HG03575 (cell line): ENCODE results near the gene PLXNA2.

Experiments
- ATAC-seq: cut with Tn5 transposase; IDR thresholded peaks from one replicate; pipeline ENCODE4 v1.9.1; 2021; ENCODE audit not compliant: unreplicated experiment, insufficient number of reproducible peaks, low FRiP score; ENCODE audit errors: extremely low read depth

The PLXNA2 gene

GRCh38 chr1:208247696-208248095 is 3.5 kb upstream of the PLXNA2 start:
- no peak for ATAC-seq

- ATAC-seq = peak; percentile 59
Measured at GRCh38 chr1:208245185-208245705, 1.1 kb upstream of the PLXNA2 start.

GRCh38 chr1:208243527-208243966 is 637 bp downstream of the PLXNA2 start:
- no peak for ATAC-seq

DNA sequence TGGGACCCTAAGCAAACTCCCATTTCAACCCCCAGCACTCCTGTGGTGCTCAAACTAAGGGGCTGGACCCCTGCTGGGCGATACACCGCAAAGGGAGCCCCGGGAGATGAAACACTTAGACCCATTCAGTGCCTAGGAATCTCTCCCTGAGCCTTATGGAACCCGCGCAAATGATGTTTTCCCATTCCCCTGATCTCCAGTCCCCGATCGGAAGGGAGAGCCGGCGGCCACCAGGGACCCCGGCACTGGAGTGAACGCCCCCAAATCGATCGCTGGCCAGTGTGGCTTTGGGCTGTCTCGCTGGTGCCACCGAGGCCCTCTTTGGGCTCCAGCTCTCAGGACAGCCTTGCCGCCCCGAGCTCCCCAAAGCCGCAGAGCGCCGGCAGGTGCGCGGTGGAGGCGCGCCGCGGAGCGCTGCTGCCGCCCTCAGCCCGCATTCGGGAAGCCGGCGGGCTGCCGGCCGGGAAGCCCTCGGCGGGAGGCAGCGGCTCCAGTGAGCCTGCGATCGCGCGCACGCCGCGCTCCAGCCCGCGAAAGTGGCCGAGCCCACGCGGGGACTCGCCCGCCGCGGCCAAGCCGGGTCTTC is 1.1 kb downstream of the PLXNA2 start:
- no peak for ATAC-seq

DNA sequence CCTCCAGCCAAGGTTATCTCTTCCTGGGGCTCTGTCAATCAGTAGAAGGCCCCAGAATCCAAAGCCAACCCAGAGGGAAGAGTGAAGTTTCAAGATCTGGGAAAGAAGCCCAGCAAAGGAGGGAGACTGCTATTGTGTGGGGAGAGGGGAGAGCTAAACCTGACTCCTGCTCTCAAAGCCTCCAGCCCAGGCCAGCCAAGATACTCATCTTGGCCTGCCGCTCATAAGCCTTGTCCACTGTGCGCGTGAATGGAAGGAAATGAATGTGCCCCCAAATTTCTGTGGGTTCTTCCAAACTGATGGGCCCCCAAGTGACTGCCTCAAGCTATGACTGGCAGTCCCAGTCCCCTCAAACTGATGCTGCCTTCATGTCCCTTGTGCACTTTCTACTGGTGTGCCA is 2.0 kb downstream of the PLXNA2 start:
- no peak for ATAC-seq

- ATAC-seq = no peak
Measured at GRCh38 chr1:208241512-208241911, 2.7 kb downstream of the PLXNA2 start.

DNA sequence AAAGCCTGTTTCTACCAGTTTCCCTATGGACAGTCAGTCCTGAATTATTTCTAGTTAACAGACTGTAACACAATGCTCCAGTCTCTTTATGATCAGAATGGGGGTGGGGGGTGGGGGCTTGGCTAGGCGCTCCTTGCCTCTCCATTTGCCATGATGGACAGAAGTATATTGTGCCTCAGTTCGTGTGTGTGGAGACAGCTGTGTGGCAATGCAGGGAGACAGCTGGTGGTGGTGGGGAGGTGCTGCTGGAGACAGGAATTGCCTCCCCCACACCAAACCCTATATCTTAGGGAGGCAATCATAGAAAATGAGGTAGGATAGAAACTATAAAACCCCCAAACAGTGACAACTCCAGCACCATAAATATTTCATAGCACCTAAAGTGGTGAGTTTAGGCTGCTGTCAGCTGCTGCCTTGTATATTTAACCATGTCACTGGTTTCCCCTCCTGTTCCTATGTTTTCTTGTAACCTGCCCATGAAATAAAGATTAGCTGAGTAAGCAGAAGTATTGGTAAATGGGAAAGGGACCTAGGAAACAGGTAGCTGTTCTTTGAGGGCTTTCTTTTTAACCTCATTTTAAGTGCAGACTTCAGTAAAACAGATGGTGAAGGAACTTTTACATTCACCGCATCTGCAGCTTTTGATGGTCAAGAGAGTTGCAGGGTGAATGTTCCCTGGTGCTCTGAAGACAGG is 3.4 kb downstream of the PLXNA2 start:
- no peak for ATAC-seq

DNA sequence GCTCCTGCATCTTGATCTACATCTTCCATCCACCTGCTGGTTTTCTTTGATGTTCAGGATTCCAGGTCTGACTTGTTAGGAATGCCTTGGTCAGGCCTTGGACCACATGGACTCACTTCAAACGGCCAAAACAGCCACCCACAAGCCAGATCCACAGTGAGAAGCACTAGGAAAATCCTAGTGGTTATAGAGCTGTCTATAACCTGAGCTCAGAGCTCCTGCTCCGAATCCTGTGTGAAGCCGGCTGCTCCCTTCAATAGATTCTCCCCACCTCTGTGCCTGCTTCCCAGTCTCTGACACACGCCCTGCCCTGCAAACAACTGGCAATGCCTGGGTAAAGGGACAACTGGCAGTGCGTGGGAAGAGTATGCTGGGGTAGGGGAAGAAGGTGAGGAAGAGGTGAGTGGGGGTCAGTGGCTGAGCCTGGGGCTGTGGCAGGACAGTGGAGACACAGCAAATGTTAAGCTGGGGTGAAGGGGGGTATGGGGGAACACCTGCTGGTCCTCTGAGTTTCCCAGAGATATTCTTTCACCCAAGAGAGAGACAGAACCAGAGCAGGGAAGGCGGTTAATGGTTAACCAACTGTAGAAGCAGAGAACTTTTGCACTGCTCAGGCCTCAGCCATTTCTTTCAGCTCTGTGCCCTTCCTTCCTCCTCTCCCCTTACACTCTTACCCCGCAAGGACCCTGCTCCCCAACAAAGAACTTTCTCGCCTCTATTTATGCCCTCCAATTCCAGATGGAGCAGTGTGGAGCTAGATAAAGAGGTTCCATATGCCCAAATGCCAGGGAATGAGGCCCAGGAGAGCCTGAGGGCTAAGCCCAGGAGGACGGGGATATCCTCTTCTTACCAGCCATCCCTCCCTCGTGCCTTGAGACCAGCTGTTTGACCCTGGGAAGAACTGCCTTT is 4.5 kb downstream of the PLXNA2 start:
- no peak for ATAC-seq

DNA sequence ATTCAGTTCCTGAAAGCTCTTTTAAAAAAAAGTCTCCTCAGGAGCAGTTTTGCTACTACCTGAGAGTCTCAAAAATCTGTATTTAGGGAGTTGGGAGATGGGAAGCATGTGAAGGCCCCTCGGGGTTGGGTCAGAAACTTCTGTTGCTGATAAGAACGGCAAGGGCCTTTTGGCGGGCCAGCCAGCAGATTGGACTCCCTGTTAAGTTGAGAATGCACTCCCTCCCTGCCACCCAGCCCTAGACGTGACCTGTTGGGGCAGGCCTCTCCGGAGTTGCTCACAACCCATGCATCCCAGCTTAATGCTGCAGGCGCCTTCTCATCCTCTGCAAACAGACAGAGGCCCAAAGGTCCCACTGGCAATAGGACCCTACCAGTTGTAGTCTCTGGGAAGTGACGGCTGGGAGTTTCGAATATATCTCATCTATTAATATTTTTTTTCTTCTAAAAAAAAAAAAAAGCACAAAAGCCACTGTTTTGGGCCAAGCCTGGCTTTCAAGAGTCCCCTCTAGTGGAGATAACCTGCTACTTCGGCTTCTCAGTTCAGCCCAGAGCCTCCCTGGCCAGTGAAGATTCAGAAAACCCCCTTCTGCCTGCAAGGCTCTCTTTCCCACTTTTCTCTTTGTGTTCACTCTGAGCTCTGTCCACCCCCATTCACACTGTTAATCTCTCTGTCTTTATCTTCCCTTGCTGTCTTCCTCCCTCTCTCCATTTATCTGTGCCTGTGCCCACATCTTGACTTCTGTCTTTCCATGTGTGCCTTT is 5.3 kb downstream of the PLXNA2 start:
- no peak for ATAC-seq

DNA sequence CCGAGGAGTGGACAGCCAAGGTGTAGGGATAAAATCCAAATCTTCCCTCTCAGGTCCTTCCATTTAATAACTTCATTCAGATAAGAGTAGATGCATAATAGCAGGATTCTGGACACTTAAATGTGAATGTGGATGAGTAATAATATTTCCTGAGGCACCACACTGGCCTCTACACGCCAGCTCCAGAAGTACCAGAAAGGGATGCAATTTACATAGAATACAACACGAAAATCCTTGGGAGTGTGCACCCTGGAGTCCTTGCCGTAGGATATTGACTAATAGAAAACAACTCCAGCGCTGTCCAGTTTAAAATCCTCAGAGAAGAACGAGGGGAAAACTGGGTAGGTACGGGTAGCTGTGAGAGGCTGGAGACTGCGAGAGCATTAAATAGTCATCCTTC is 6.9 kb downstream of the PLXNA2 start:
- ATAC-seq = no peak

- ATAC-seq = no peak
Measured at GRCh38 chr1:208235982-208236761, 8.0 kb downstream of the PLXNA2 start.

GRCh38 chr1:208235356-208235981 is 8.7 kb downstream of the PLXNA2 start:
- no peak for ATAC-seq

- ATAC-seq = no peak
Measured at GRCh38 chr1:208234721-208235120, 9.5 kb downstream of the PLXNA2 start.

- no peak for ATAC-seq
Measured at GRCh38 chr1:208233978-208234377, 10.2 kb downstream of the PLXNA2 start.

GRCh38 chr1:208233546-208233945 is 10.6 kb downstream of the PLXNA2 start:
- no peak for ATAC-seq

DNA sequence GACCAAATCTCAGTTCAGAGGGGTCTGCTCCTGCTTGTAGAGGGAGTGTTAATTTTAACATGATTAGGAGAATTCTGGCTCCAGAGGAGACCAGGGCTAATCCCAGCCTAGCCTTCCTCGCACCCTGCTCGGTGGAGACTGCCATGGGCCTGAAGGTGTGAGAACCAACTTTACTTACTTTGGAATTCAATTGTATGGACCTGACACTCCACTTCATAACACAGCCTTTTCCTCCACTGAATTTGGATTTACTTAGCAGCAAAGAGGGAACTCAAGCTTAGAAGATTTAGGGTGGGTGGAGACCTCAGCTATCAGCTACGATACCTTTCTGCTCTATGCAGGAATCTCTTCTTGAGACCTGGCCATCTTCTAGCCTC is 11.5 kb downstream of the PLXNA2 start:
- no peak for ATAC-seq

DNA sequence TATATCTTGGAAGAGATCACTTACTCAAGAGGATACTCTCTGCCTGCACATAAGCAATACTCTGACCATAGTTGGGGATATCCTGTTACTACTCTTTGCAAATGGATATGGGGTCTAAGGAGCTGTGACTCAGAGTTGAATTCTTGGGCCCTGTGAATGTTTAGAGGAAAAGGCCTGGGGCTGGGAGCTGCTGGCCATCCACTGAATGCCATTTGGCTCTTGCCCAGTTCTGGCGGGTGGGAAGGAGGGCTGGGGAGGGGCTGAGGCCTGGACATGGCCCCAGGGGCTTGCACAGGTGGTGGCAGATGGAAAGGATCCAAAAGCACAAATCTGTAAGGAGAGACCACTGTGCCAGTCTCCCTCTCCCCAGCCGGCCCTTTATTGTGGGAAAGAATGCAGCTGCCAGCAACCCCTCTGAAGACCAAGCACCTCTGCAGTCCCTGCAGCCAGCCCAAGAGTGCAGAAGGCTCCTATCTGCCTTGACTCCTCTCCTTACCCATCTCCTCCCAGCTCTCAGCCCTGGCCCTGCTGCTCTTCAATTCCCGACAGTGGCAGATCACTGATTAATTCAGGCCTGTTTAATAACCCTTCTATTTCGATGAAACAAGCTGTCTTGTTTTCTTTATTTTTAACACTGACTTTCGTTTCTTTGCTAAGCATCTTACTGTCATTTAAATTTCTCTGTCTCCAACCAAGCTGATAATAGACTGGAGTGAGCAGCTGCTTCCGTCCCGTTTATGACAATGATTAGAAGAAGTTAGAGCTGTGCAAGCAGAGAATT is 12.1 kb downstream of the PLXNA2 start:
- ATAC-seq = no peak
